ACC112 (cell line): ENCODE results near the gene PRDX4.
"Not testable (repeated sequence)": the region's sequence is repeated elsewhere in the genome, so short reads cannot be mapped to it uniquely, and the experiment has no call there.

ENCODE experiments used
- H2AFZ ChIP-seq: fragments of 200-600 bp; sonication (generic); one replicate; pipeline ENCODE4 v1.6.0; 2017; ENCODE audit warnings: antibody characterized with exemption, low read length; ENCODE audit not compliant: unreplicated experiment
- H3K27ac ChIP-seq: fragments of 200-600 bp; sonication (generic); 2 replicates; pipeline ENCODE4 v1.5.1; 2014; ENCODE audit warnings: low read depth, mild to moderate bottlenecking, antibody characterized with exemption, low read length, moderate library complexity
- H3K27me3 ChIP-seq: fragments of 200-600 bp; sonication (generic); 2 replicates; pipeline ENCODE4 v1.6.1; 2014; ENCODE audit warnings: mild to moderate bottlenecking, antibody characterized with exemption, low read length, moderate library complexity, mixed read lengths; ENCODE audit not compliant: insufficient read depth
- H3K36me3 ChIP-seq: fragments of 200-600 bp; sonication (generic); 2 replicates; pipeline ENCODE4 v1.6.1; 2016; ENCODE audit warnings: mild to moderate bottlenecking, antibody characterized with exemption, low read length, moderate library complexity, mixed read lengths; ENCODE audit not compliant: insufficient read depth
- H3K4me1 ChIP-seq: fragments of 200-600 bp; sonication (generic); one replicate; pipeline ENCODE4 v1.6.1; 2016; ENCODE audit warnings: low read length, mixed read lengths; ENCODE audit not compliant: insufficient read depth, unreplicated experiment, control insufficient read depth
- H3K4me3 ChIP-seq: fragments of 200-600 bp; sonication (generic); 2 replicates; pipeline ENCODE4 v1.5.1; 2014; ENCODE audit warnings: mild to moderate bottlenecking, low read depth, low read length
- H3K79me2 ChIP-seq: fragments of 200-600 bp; sonication (generic); one replicate; pipeline ENCODE4 v1.6.0; 2016; ENCODE audit warnings: low read length; ENCODE audit not compliant: control insufficient read depth, unreplicated experiment, insufficient read depth

PRDX4 gene

DNA sequence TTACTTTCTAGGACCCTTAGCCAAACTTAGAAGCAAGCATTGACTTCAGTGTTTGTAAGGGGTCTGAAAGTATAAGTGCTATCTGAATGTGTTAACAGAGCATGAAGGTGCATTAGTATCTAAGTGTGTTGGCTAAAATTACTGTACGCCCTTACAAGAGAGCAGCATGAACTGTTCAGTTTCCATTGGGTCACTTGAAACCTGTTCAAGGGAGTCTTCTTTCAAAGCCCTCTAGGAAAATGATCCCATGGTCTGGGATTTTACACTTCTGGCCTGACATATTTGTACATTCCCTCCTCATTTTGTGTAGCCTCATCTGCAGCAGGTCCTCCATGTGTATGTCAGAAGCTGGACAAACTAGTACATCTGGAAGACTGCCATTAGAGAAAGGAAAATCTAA lies 3.2 kb downstream of the PRDX4 start:
- peaks cover 25% of the 10 kb centered on the region for H3K4me1 ChIP-seq
- H3K79me2 ChIP-seq, result peaks cover 38% of the 10 kb centered on the region
- no peak overlapping the region for H2AFZ ChIP-seq
- peaks cover 26% of the 10 kb centered on the region for H3K36me3 ChIP-seq
- no peaks in the 10 kb centered on the region for H3K27me3 ChIP-seq
- H3K27ac ChIP-seq, result no peak overlapping the region
- H3K4me3 ChIP-seq, result no peak overlapping the region

DNA sequence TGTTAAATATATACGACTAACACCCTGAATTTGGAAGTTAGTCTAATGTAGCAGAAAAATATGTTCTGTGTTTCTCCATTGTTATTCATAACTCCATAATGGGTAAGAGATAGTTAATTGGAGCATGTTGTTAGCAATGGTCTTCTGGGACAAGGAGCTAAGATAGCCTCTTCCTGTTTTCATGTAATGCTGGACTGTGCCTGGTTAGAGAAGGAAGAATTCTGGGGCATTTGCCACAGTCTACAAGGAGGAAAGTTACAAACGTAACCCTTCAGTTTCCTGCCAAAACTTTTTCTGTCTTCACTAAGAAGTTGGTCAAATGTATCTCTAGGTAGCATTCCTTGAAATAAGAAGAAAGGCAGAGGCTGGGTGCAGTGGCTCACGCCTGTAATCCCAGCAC lies 5.8 kb downstream of the PRDX4 start:
- peaks cover 32% of the 10 kb centered on the region for H3K79me2 ChIP-seq
- H3K27me3 ChIP-seq, result no peaks in the 10 kb centered on the region
- H3K4me1 ChIP-seq, result peaks cover 18% of the 10 kb centered on the region
- H2AFZ ChIP-seq, result no peak overlapping the region
- no peak overlapping the region for H3K27ac ChIP-seq
- peaks cover 37% of the 10 kb centered on the region for H3K36me3 ChIP-seq
- H3K4me3 ChIP-seq, result no peak overlapping the region

DNA sequence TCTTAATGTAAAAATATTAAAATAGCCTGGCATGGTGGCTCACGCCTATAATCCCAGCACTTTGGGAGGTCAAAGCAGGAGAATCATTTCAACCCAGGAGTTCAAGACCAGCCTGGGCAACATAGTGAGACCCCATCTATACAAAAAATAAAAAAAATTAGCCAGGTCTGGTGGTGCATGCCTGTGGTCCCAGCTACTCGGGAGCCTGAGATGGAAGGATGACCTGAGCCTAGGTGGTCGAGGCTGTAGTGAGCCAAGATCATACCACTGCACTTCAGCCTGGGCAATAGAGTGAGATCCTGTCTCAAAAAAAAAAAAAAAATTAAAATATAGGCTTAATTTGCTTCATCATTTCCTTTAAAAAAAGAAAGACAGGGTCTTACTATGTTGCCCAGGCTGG lies 9.2 kb downstream of the PRDX4 start:
- H3K27me3 ChIP-seq, H3K79me2 ChIP-seq, H3K4me3 ChIP-seq, H3K27ac ChIP-seq, H2AFZ ChIP-seq, H3K4me1 ChIP-seq: not testable (repeated sequence)
- H3K36me3 ChIP-seq, result peaks cover 39% of the 10 kb centered on the region

DNA sequence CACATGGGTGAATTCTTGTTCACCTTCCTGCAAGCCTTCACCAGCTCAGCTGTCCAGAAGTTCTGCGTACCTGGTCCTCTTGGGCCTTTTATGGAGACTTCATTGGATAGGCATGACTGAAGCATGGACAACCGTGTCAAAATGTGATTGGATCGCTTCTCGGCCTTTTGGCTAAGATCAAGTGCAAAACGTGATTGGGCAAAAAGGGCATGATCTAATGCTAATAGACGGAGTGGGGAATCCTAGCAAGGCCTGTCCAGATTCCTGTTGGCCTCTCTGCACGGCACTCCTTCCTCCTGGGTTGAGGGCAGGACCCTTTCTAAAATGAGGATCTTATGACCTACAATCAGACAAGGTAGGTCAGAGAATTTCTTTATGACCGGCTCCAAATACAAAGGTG lies 24.9 kb downstream of the PRDX4 start:
- no peaks in the 10 kb centered on the region for H3K79me2 ChIP-seq
- H2AFZ ChIP-seq, result no peak overlapping the region

DNA sequence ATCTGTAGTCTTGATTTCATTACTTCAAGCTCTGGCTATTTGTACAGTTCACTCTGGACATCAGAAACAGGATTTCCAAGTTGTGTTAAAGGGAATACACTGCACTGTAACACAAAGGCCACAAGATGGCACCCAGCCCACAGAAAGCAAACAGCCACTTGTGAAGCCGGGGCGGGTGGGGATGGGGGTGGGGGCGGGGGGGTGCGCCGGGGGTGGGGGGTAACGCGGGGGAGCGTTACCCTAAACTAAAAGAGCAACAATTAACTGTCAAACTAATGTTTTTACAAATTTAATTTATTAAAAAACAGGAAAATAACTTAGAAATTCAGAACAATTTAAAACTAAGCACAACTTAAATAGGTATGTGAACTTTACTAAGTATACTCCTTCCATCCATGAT lies 27.3 kb downstream of the PRDX4 start:
- H3K4me1 ChIP-seq, result no peaks in the 10 kb centered on the region
- no peaks in the 10 kb centered on the region for H3K27me3 ChIP-seq
- H2AFZ ChIP-seq, result no peak overlapping the region
- H3K79me2 ChIP-seq, result no peaks in the 10 kb centered on the region
- H3K27ac ChIP-seq, result no peak overlapping the region
- H3K36me3 ChIP-seq, result no peaks in the 10 kb centered on the region
- H3K4me3 ChIP-seq, result no peak overlapping the region

More for the DNA sequence above, 24.9 kb downstream of the PRDX4 start:
- H3K27ac ChIP-seq, result no peak overlapping the region
- H3K27me3 ChIP-seq, result no peaks in the 10 kb centered on the region
- no peaks in the 10 kb centered on the region for H3K4me1 ChIP-seq
- H3K4me3 ChIP-seq, result no peak overlapping the region
- no peaks in the 10 kb centered on the region for H3K36me3 ChIP-seq

DNA sequence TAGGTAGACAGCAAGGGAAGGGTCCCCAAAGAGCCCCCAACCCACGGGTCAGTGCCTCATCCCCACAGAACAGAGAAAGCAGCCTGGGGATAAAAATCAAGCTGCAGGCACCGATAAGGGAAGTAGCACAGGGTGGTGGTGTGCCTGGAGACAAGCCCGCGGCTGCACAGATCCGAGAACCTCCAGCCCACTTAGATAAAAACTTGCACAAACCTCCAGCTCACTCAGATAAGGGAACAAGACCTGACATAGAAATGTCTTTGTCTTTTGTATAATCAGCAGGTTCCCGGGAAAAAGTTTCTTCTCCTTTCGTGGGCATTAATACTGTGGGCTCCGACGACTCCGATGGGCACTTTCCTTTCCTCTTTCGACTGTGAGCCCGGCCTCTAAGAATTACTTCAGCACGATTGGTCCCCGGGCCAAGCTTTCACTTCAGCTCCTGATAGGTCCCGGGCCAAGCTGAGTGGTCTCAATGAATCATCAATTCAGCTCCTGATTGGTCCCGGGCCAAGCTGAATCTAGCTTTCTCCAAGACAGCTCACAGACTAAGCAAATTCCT lies 32.4 kb downstream of the PRDX4 start:
- no peak overlapping the region for H3K4me3 ChIP-seq
- peaks cover 4% of the 10 kb centered on the region for H3K36me3 ChIP-seq
- H3K79me2 ChIP-seq, result no peaks in the 10 kb centered on the region
- H2AFZ ChIP-seq, result no peak overlapping the region
- no peaks in the 10 kb centered on the region for H3K4me1 ChIP-seq
- H3K27me3 ChIP-seq, result no peaks in the 10 kb centered on the region
- H3K27ac ChIP-seq, result no peak overlapping the region

DNA sequence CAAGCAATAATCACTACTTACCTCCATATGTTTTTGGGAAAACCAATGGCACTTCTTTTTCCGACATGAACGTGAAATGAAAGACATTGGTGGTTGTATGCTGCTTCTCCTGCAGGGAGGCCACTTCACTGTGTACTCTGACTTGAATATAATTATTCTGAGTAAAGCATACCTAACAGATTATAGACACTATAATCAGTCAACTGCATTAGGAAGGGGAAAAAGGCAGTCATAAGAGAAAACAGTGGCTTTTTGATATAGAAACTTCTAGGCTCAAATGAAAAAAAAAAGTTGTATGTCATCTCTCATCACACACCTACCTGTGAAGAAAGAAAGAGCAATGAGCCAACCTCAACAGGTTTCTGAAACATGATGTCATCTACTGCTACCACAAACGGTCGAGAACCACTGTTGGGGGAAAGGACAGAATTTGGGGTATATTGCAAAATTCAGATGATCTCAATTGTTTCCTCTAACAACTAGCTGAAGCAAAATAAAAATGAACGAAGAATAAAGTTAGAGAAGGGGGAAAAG lies 37.4 kb downstream of the PRDX4 start:
- Histone ChIP-seq H3K79me2 (peaks cover 5% of the 10 kb centered on the region), H3K36me3 (peaks cover 18% of the 10 kb centered on the region)

DNA sequence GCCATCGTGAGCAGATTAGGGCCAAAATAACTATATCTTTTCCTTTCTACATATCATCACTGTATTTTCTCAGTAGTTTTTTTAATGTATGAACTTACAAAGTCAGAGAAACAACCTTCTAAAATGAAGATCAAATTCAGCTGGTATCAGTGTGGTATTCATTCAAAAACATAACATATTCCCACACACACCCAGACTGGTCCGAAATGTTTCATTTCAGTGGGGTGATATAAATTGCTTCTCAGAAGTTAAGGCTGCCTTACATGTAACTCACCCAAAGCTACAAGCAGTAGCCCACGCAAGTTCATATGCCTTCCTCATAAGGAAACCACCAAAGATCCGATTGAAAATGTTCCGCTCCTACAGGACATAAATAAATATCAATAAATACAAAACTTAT lies 37.9 kb downstream of the PRDX4 start:
- Histone ChIP-seq H3K36me3 (peaks cover 19% of the 10 kb centered on the region), H3K27ac (no peak overlapping the region), H3K4me3 (no peak overlapping the region), H2AFZ (no peak overlapping the region), H3K27me3 (no peaks in the 10 kb centered on the region), H3K4me1 (peaks cover 2% of the 10 kb centered on the region), H3K79me2 (peaks cover 7% of the 10 kb centered on the region)

More for the DNA sequence above, 37.4 kb downstream of the PRDX4 start:
- H2AFZ ChIP-seq, result no peak overlapping the region
- H3K4me3 ChIP-seq, result no peak overlapping the region
- no peaks in the 10 kb centered on the region for H3K4me1 ChIP-seq
- no peaks in the 10 kb centered on the region for H3K27me3 ChIP-seq
- H3K27ac ChIP-seq, result no peak overlapping the region

DNA sequence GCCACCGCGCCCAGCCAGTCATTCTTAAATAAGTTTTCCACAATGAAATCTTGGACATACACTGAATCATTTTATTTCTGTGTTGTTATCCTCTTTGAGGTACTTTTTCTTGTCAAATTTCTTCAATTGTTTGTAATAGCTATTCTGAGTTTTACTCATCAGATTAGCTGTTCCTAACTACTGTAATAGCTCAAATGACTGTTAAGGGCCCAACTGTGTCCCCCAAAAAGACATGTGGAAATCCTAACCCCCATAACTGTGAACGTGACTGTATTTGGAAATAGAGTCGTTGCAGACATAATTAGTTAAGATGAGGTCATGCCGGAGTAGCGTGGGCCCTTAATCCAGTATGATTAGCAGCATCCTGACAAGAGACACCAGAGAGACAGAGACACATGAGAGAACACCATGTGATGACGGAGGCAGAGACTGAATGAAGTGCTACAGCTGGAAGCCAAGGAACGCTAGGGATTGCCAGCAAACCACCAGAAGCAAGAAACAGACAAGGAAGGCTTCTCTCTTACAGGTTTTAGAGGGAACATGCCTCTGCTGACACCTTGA lies 52.9 kb downstream of the PRDX4 start:
- Histone ChIP-seq H2AFZ (no peak overlapping the region), H3K27me3 (no peaks in the 10 kb centered on the region), H3K4me3 (no peak overlapping the region), H3K27ac (no peak overlapping the region), H3K79me2 (peaks cover 1% of the 10 kb centered on the region), H3K36me3 (peaks cover 15% of the 10 kb centered on the region), H3K4me1 (no peaks in the 10 kb centered on the region)

DNA sequence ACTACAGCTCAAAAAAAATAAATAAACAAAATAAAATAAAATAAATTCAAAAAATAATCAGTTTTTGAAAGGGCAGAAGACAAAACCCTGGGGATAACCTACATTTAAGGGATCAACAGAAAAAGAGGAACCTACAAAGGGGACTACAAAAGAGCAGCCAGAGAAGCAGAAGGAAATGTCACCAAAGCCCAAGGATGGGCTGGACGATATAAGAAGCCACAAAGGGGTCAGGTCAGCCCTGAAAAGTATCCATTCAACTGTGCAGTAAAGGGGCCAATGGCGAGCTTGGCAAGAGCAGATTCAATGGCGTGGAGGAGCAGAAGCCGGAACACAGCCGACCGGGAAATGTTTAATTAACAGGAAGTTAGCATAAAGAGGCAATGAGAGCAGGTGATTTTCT lies 58.9 kb downstream of the PRDX4 start:
- Histone ChIP-seq H2AFZ (no peak overlapping the region), H3K79me2 (peaks cover 5% of the 10 kb centered on the region), H3K36me3 (peaks cover 25% of the 10 kb centered on the region), H3K4me1 (no peaks in the 10 kb centered on the region), H3K4me3 (no peak overlapping the region), H3K27me3 (no peaks in the 10 kb centered on the region), H3K27ac (no peak overlapping the region)

DNA sequence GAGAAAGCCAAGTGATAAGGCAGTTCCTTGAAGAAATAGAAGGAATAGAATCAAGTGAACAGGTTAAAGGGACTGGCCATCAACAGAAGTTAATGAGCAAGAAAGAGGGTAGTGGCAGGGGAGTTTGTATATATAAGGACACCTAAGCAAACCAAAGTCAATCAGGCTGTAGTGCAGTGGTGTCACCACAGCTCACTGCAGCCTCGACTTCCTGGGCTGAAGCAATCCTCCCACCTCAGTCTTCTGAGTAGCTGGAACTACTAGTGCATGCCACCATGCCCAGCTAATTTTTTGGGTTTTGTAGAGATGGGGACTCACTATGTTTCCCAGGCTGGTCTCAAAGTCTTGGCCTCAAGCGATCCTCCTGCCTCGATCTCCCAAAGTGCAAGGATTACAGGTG lies 59.9 kb downstream of the PRDX4 start:
- Histone ChIP-seq H3K79me2 (peaks cover 12% of the 10 kb centered on the region), H3K4me1 (no peaks in the 10 kb centered on the region), H3K27ac (no peak overlapping the region), H3K4me3 (no peak overlapping the region), H2AFZ (no peak overlapping the region), H3K27me3 (no peaks in the 10 kb centered on the region), H3K36me3 (peaks cover 32% of the 10 kb centered on the region)
